Keratinocyte (primary cell): Measurements from ENCODE around the gene YAE1. TPM values are rescaled to one million over a fixed set of nuclear protein-coding genes. Genes with fewer than 3 reads are reported as not detected.

Experiments
- DNase-seq: peaks from one replicate; pipeline ENCODE4 v3.0.0-alpha.2; 2011; ENCODE audit warnings: low read depth, missing footprints, low spot score
- FAIRE-seq: peaks from 2 replicates; lab custom pipeline; 2011; peaks lifted over from hg19 to GRCh38; lab: Jason Lieb, UNC
- H2AFZ ChIP-seq: 2 replicates; pipeline ENCODE4 v1.6.0; 2012; ENCODE audit warnings: low read length, control low read depth, inconsistent platforms; ENCODE audit not compliant: control insufficient read depth
- H3K27ac ChIP-seq: 2 replicates; pipeline ENCODE4 v1.5.1; 2011; ENCODE audit warnings: low read length; ENCODE audit not compliant: control insufficient read depth, insufficient read depth
- H3K27me3 ChIP-seq: 3 replicates; pipeline ENCODE4 v1.6.0; 2011; ENCODE audit warnings: low read length; ENCODE audit not compliant: control insufficient read depth, insufficient read depth; ENCODE audit errors: extremely low read depth
- H3K36me3 ChIP-seq, 2 experiments: 2 replicates in 1 of 2; 3 replicates in 1 of 2; pipeline ENCODE4 v1.5.1; 2011; ENCODE audit warnings: low read length in 2 of 2, mild to moderate bottlenecking in 1 of 2; ENCODE audit not compliant: control insufficient read depth in 2 of 2, insufficient read depth in 2 of 2; ENCODE audit errors: extremely low read depth in 1 of 2
- H3K4me1 ChIP-seq: 3 replicates; pipeline ENCODE4 v1.5.1; 2011; ENCODE audit warnings: low read length; ENCODE audit not compliant: control insufficient read depth, insufficient read depth; ENCODE audit errors: extremely low read depth
- H3K4me2 ChIP-seq: 3 replicates; pipeline ENCODE4 v1.6.0; 2011; ENCODE audit warnings: low read depth, low read length; ENCODE audit not compliant: control insufficient read depth, insufficient read depth; ENCODE audit errors: extremely low read depth
- H3K4me3 ChIP-seq, 3 experiments: fragments of 200-600 bp in 1 of 3; sonication (generic) in 1 of 3; 2 replicates in 2 of 3; 3 replicates in 1 of 3; pipeline ENCODE4 v1.5.1; 2011 to 2016; ENCODE audit warnings: low read length in 3 of 3, mild to moderate bottlenecking in 3 of 3, control low read depth in 2 of 3, inconsistent platforms in 1 of 3, low read depth in 1 of 3, mixed read lengths in 1 of 3, mixed run types in 1 of 3, moderate library complexity in 1 of 3; ENCODE audit not compliant: control insufficient read depth in 2 of 3, insufficient read depth in 2 of 3; ENCODE audit errors: extremely low read depth in 1 of 3
- H3K79me2 ChIP-seq: 2 replicates; pipeline ENCODE4 v1.6.0; 2012; ENCODE audit warnings: low read length; ENCODE audit not compliant: control insufficient read depth, insufficient read depth
- H3K9ac ChIP-seq: 3 replicates; pipeline ENCODE4 v1.6.0; 2011; ENCODE audit warnings: low read length; ENCODE audit not compliant: control insufficient read depth, insufficient read depth; ENCODE audit errors: extremely low read depth
- H3K9me1 ChIP-seq: 3 replicates; pipeline ENCODE4 v1.6.0; 2011; ENCODE audit warnings: low read length; ENCODE audit not compliant: control insufficient read depth, insufficient read depth; ENCODE audit errors: extremely low read depth
- H3K9me3 ChIP-seq: 2 replicates; pipeline ENCODE4 v1.5.1; 2012; ENCODE audit warnings: low read depth, low read length; ENCODE audit not compliant: control insufficient read depth
- H4K20me1 ChIP-seq: 3 replicates; pipeline ENCODE4 v1.6.0; 2011; ENCODE audit warnings: low read length; ENCODE audit not compliant: control insufficient read depth, insufficient read depth; ENCODE audit errors: extremely low read depth
- CTCF ChIP-seq, 3 experiments: IDR thresholded peaks in 1 of 3; conservative IDR thresholded peaks in 1 of 3; optimal IDR thresholded peaks in 1 of 3; 2 replicates in 2 of 3; 3 replicates in 1 of 3; pipeline versions ENCODE3 to v1.5.1; 2011; ENCODE audit warnings: low read length in 3 of 3, mild to moderate bottlenecking in 3 of 3, moderate library complexity in 2 of 3, control low read depth in 1 of 3, inconsistent platforms in 1 of 3; ENCODE audit not compliant: insufficient read depth in 2 of 3; ENCODE audit errors: extremely low read depth in 1 of 3
- EZH2 ChIP-seq: IDR thresholded peaks from one replicate; pipeline ENCODE4 v1.6.1; 2012; ENCODE audit warnings: inconsistent platforms, mild to moderate bottlenecking, low read length, moderate library complexity
- dilution Hi-C: fragments of 300-500 bp; cut with MboI; formaldehyde crosslinking; loops from one replicate; pipeline ENCODE4 v1.7.0; 2020; ENCODE audit warnings: low sequenced_read_pairs; ENCODE audit not compliant: extremely low pct_ligation_motif_present
- polyA plus RNA-seq, 5 experiments: library from polyadenylated mRNA; depleted of rRNA in 3 of 5; stranded (reverse) in 3 of 5; stranded (forward) in 1 of 5; unstranded in 1 of 5; fragments of >200 nt; gene quantifications; 1 replicate in 1 of 5; 2 replicates in 3 of 5; 3 replicates in 1 of 5; pipeline versions ENCODE4 v1.2.1 to v1.2.3, GENCODE V29; 2011 to 2012; ENCODE audit warnings: missing spikeins in 2 of 5, low read depth in 1 of 5, low replicate concordance in 1 of 5

The YAE1 gene
- polyA plus RNA-seq, 1 donor (not counting 4 experiments of a cell fraction or from before 2014, with no cell fraction given) = 43.7 TPM

GRCh38 chr7:39592586-39592985 is 26.4 kb downstream of the YAE1 start:
- H3K9ac ChIP-seq = no peak overlapping the region
- H3K9me3 ChIP-seq = no peaks in the 10 kb centered on the region
- H3K27ac ChIP-seq = peak overlapping the region; percentile 43
- TF ChIP-seq EZH2 = no peak
- TF ChIP-seq CTCF (optimal IDR thresholded peaks at IDR 0.05 in 1 of 3, IDR thresholded peaks at IDR 0.05 in 1 of 3, conservative IDR thresholded peaks at IDR 0.05 in 1 of 3; ENCODE audit: extremely low read depth in 1 of 3, insufficient read depth in 2 of 3, low read length in 3 of 3) = no peak
- H3K79me2 ChIP-seq = no peaks in the 10 kb centered on the region
- H3K27me3 ChIP-seq = no peaks in the 10 kb centered on the region
- H3K4me2 ChIP-seq = peak overlapping the region; percentile 35
- FAIRE-seq = no peak
- DNase-seq = no peak
- peak overlapping the region; percentile 5 for H2AFZ ChIP-seq
- H4K20me1 ChIP-seq = no peaks in the 10 kb centered on the region
- peak overlapping the region in 1 of 3 experiments; percentile 11 for H3K4me3 ChIP-seq
- H3K36me3 ChIP-seq = no peaks in the 10 kb centered on the region
- peaks cover 17% of the 10 kb centered on the region for H3K4me1 ChIP-seq
- no peaks in the 10 kb centered on the region for H3K9me1 ChIP-seq
- dilution Hi-C loops = no loop called here

- Histone ChIP-seq H3K27me3 (no peaks in the 10 kb centered on the region), H3K9me1 (no peaks in the 10 kb centered on the region), H2AFZ (no peak overlapping the region), H3K79me2 (no peaks in the 10 kb centered on the region), H3K4me2 (no peak overlapping the region), H3K36me3 (no peaks in the 10 kb centered on the region), H3K9me3 (no peaks in the 10 kb centered on the region), H3K9ac (no peak overlapping the region), H3K4me1 (peaks cover 9% of the 10 kb centered on the region), H4K20me1 (no peaks in the 10 kb centered on the region), H3K27ac (no peak overlapping the region), H3K4me3 (no peak overlapping the region)
- TF ChIP-seq EZH2 (no peak), CTCF (optimal IDR thresholded peaks at IDR 0.05 in 1 of 3, IDR thresholded peaks at IDR 0.05 in 1 of 3, conservative IDR thresholded peaks at IDR 0.05 in 1 of 3; ENCODE audit: extremely low read depth in 1 of 3, insufficient read depth in 2 of 3, low read length in 3 of 3) (no peak)
- dilution Hi-C loops = no loop called here
- no peak for DNase-seq
- no peak for FAIRE-seq
Observed at GRCh38 chr7:39594988-39595620, 28.9 kb downstream of the YAE1 start.
